Mesenchymal stem cell (in vitro differentiated cells and primary cell): ENCODE results near the gene ABCB10.

Experiments
- DNase-seq: peaks from one replicate; pipeline ENCODE4 v3.0.0-alpha.2; 2013
- H2AFZ ChIP-seq: one replicate; pipeline ENCODE4 v1.6.1; 2013; ENCODE audit warnings: low read depth, mild to moderate bottlenecking, control low read depth, inconsistent platforms, low read length, moderate library complexity
- H2AK5ac ChIP-seq: 2 replicates; pipeline ENCODE4 v1.6.1; 2013; ENCODE audit warnings: low read length, moderate library complexity, mild to moderate bottlenecking, inconsistent platforms; ENCODE audit not compliant: severe bottlenecking
- H2BK120ac ChIP-seq: one replicate; pipeline ENCODE4 v1.6.1; 2013; ENCODE audit warnings: low read depth, mild to moderate bottlenecking, inconsistent platforms, low read length, moderate library complexity
- H2BK12ac ChIP-seq, 2 experiments: one replicate each; pipeline ENCODE4 v1.6.1; 2013; ENCODE audit warnings: inconsistent platforms in 2 of 2, low read length in 2 of 2, mild to moderate bottlenecking in 2 of 2, moderate library complexity in 2 of 2, control low read depth in 1 of 2
- H2BK15ac ChIP-seq: one replicate; pipeline ENCODE4 v1.6.1; 2013; ENCODE audit warnings: mild to moderate bottlenecking, low read depth, inconsistent platforms; ENCODE audit not compliant: poor library complexity, severe bottlenecking
- H2BK5ac ChIP-seq: 2 replicates; pipeline ENCODE4 v1.6.1; 2013; ENCODE audit warnings: low read depth, mild to moderate bottlenecking, low read length, control low read depth, inconsistent platforms; ENCODE audit not compliant: poor library complexity, severe bottlenecking
- H3K14ac ChIP-seq, 2 experiments: one replicate each; pipeline ENCODE4 v1.6.1; 2013; ENCODE audit warnings: inconsistent platforms in 2 of 2, low read length in 2 of 2, control low read depth in 1 of 2, mild to moderate bottlenecking in 1 of 2, moderate library complexity in 1 of 2
- H3K18ac ChIP-seq, 2 experiments: one replicate each; pipeline ENCODE4 v1.6.1; 2013; ENCODE audit warnings: inconsistent platforms in 2 of 2, low read length in 2 of 2, control low read depth in 1 of 2, low read depth in 1 of 2, mild to moderate bottlenecking in 1 of 2
- H3K23ac ChIP-seq, 2 experiments: one replicate each; pipeline ENCODE4 v1.6.1; 2013; ENCODE audit warnings: inconsistent platforms in 2 of 2, low read length in 2 of 2, mild to moderate bottlenecking in 2 of 2, moderate library complexity in 2 of 2, control low read depth in 1 of 2
- H3K27ac ChIP-seq: 2 replicates; pipeline ENCODE4 v1.5.1; 2013; ENCODE audit warnings: mild to moderate bottlenecking, moderate library complexity, low read length, control low read depth, inconsistent platforms; ENCODE audit not compliant: poor library complexity, severe bottlenecking
- H3K27me3 ChIP-seq, 2 experiments: 2 replicates each; pipeline versions ENCODE4 v1.6.1 to v1.7.0; 2013; ENCODE audit warnings: low read length in 2 of 2, mild to moderate bottlenecking in 2 of 2, moderate library complexity in 2 of 2, control low read depth in 1 of 2, inconsistent platforms in 1 of 2; ENCODE audit not compliant: control insufficient read depth in 1 of 2, insufficient read depth in 1 of 2
- H3K36me3 ChIP-seq, 2 experiments: 2 replicates each; pipeline versions ENCODE4 v1.6.1 to v1.7.0; 2013; ENCODE audit warnings: low read length in 2 of 2, control low read depth in 1 of 2, inconsistent platforms in 1 of 2, low read depth in 1 of 2, mild to moderate bottlenecking in 1 of 2; ENCODE audit not compliant: insufficient read depth in 2 of 2, control insufficient read depth in 1 of 2
- H3K4ac ChIP-seq, 2 experiments: one replicate each; pipeline ENCODE4 v1.6.1; 2013; ENCODE audit warnings: inconsistent platforms in 2 of 2, low read length in 2 of 2, mild to moderate bottlenecking in 2 of 2, moderate library complexity in 2 of 2, control low read depth in 1 of 2, low read depth in 1 of 2
- H3K4me1 ChIP-seq: 2 replicates; pipeline ENCODE4 v1.6.1; 2013; ENCODE audit warnings: low read depth, low read length, control low read depth; ENCODE audit not compliant: control insufficient read depth, insufficient read depth
- H3K4me2 ChIP-seq: 2 replicates; pipeline ENCODE4 v1.6.1; 2013; ENCODE audit warnings: low read length, mild to moderate bottlenecking, inconsistent platforms; ENCODE audit not compliant: poor library complexity, severe bottlenecking
- H3K4me3 ChIP-seq, 2 experiments: 2 replicates each; pipeline versions ENCODE4 v1.5.1 to v1.7.0; 2013; ENCODE audit warnings: low read length in 2 of 2, mild to moderate bottlenecking in 2 of 2, control low read depth in 1 of 2, low read depth in 1 of 2; ENCODE audit not compliant: insufficient read depth in 1 of 2
- H3K79me1 ChIP-seq: replicated peaks from 2 replicates; pipeline ENCODE4 v1.6.1; 2013; ENCODE audit warnings: mild to moderate bottlenecking, control low read depth, low read length, inconsistent platforms; ENCODE audit not compliant: poor library complexity, severe bottlenecking
- H3K9ac ChIP-seq: 2 replicates; pipeline ENCODE4 v1.7.0; 2013; ENCODE audit warnings: mild to moderate bottlenecking, low read length, moderate library complexity
- H3K9me3 ChIP-seq: 2 replicates; pipeline ENCODE4 v1.7.0; 2013; ENCODE audit warnings: mild to moderate bottlenecking, low read length; ENCODE audit not compliant: control insufficient read depth
- H4K8ac ChIP-seq: one replicate; pipeline ENCODE4 v1.6.1; 2013; ENCODE audit warnings: inconsistent platforms, mild to moderate bottlenecking, low read length, moderate library complexity
- H4K91ac ChIP-seq: one replicate; pipeline ENCODE4 v1.6.1; 2013; ENCODE audit warnings: mild to moderate bottlenecking, low read length, inconsistent platforms
- WGBS: methylation state at CpG from one replicate; pipeline ENCODE4 v1.1.7; 2013; ENCODE audit warnings: mixed read lengths; 5-methylcytosine and 5-hydroxymethylcytosine counted together

The ABCB10 gene

DNA sequence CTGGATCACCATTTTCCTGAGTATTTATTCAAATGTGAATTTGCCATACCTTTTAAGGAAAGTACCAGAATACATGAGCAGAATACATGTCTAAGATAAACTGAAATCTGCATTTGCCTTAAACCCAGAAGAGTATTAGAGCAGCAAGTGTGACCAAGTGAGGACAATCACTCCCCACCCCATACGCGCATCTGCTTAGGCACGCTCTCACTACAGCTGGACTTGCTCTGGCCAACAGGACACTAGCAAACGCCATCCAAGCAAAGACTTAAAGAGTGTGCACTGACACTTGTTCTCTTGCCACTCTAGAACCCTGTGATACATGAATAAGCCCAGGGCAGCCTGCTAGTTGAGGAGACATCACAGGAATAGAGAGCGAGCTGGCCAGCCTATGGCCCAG lies 76.0 kb downstream of the ABCB10 start:
- Histone ChIP-seq H3K14ac (no peak overlapping the region), H4K8ac (no peak overlapping the region), H3K9ac (peak overlapping the region; percentile 38), H2AK5ac (no peak overlapping the region), H3K36me3 (peaks cover 29 to 83% of the 10 kb centered on the region in 2 experiments), H3K9me3 (no peaks in the 10 kb centered on the region), H2BK12ac (no peak overlapping the region), H3K4me1 (no peaks in the 10 kb centered on the region), H2BK120ac (no peak overlapping the region), H3K18ac (no peak overlapping the region), H2AFZ (no peak overlapping the region), H3K23ac (no peak overlapping the region), H3K4me2 (no peak overlapping the region), H2BK15ac (no peak overlapping the region), H3K27me3 (no peaks in the 10 kb centered on the region), H3K27ac (no peak overlapping the region), H4K91ac (no peak overlapping the region), H3K4ac (no peak overlapping the region), H3K4me3 (no peak overlapping the region), H2BK5ac (no peak overlapping the region), H3K79me1 (peaks cover 26% of the 10 kb centered on the region)
- 91% methylated on average over 5 of the region's 5 CpGs for WGBS
- DNase-seq, result no peak

DNA sequence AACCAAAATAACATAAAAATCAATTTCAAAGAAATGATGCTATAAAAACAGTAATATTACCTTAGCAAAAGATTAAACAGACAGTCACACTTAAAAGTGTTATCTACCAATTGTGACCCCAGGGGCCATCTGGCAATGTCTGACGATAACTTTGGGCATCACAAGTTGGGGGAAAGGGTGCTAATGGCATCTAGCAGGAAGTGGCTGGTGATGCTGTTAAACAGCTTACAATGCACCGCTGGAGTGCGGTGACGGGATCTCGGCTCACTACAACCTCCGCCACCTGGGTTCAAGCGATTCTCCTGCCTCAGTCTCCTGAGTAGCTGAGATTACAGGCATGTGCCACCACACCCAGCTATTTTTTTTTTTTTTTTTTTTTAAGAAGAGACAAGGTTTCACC lies 78.0 kb downstream of the ABCB10 start:
- H3K36me3 ChIP-seq, result peaks cover 21 to 74% of the 10 kb centered on the region in 2 experiments
- peaks cover 23% of the 10 kb centered on the region for H3K79me1 ChIP-seq
- no peak overlapping the region for H3K14ac ChIP-seq
- no peak overlapping the region for H3K9ac ChIP-seq
- no peaks in the 10 kb centered on the region for H3K4me1 ChIP-seq
- H2BK5ac ChIP-seq, result no peak overlapping the region
- H4K91ac ChIP-seq, result peak overlapping the region; percentile 50
- no peaks in the 10 kb centered on the region for H3K27me3 ChIP-seq
- no peak overlapping the region for H3K4me3 ChIP-seq
- H4K8ac ChIP-seq, result no peak overlapping the region
- no peak overlapping the region for H3K4ac ChIP-seq
- no peak overlapping the region for H3K27ac ChIP-seq
- no peak overlapping the region for H3K4me2 ChIP-seq
- no peak overlapping the region for H2BK15ac ChIP-seq
- no peak overlapping the region for H2AFZ ChIP-seq
- H2BK120ac ChIP-seq, result no peak overlapping the region
- DNase-seq, result no peak
- 97% methylated on average over 7 of the region's 7 CpGs for WGBS
- no peaks in the 10 kb centered on the region for H3K9me3 ChIP-seq
- H3K23ac ChIP-seq, result no peak overlapping the region
- H3K18ac ChIP-seq, result no peak overlapping the region
- no peak overlapping the region for H2BK12ac ChIP-seq
- no peak overlapping the region for H2AK5ac ChIP-seq

DNA sequence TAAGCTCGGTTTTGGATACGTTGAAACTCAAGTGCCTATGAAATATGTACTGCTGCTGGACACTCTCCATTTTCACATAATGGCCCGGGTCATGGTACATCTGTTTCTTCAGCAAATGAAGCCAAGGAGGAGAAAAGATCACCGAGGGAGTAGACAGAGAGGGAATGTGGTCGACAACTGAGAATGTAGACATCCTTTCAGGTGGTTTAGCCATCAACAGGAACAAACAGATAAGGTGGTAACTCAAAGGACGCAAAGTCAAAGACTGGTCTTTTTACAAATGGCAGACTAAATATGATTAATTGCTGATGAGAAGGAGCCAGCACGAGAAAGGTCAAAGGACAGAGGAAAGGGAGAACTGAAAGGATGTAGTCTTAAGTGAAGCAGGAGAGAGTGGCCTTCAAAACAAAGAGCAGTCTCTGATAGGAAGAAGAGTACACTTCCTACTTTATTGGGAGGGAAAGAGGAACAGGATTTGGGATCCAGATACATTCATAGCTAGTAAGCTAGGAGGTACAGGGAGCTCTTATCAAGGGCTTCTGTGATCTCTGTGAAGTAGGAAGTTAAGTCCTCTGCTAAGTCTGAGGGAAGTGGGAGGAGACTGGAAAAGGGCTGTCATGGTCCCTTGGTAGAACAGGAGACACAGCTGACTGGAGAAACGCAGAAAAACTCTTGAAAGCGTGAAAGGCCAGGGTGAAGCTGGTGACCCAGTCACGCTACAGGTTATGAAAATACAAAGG lies 78.7 kb downstream of the ABCB10 start:
- no peak overlapping the region for H3K4me2 ChIP-seq
- no peak overlapping the region for H2BK15ac ChIP-seq
- H2AK5ac ChIP-seq, result no peak overlapping the region
- peaks cover 22 to 74% of the 10 kb centered on the region in 2 experiments for H3K36me3 ChIP-seq
- no peak overlapping the region for H2AFZ ChIP-seq
- no peak overlapping the region for H3K14ac ChIP-seq
- H3K4me1 ChIP-seq, result no peaks in the 10 kb centered on the region
- 85% methylated on average over 8 of the region's 10 CpGs for WGBS
- H4K91ac ChIP-seq, result no peak overlapping the region
- H2BK120ac ChIP-seq, result no peak overlapping the region
- H3K27ac ChIP-seq, result no peak overlapping the region
- H3K4me3 ChIP-seq, result no peak overlapping the region
- no peak overlapping the region for H2BK12ac ChIP-seq
- H2BK5ac ChIP-seq, result no peak overlapping the region
- no peak overlapping the region for H3K23ac ChIP-seq
- no peaks in the 10 kb centered on the region for H3K27me3 ChIP-seq
- H3K79me1 ChIP-seq, result peaks cover 23% of the 10 kb centered on the region
- DNase-seq, result no peak
- H3K9me3 ChIP-seq, result no peaks in the 10 kb centered on the region
- H4K8ac ChIP-seq, result no peak overlapping the region
- no peak overlapping the region for H3K4ac ChIP-seq
- H3K9ac ChIP-seq, result no peak overlapping the region
- H3K18ac ChIP-seq, result no peak overlapping the region

DNA sequence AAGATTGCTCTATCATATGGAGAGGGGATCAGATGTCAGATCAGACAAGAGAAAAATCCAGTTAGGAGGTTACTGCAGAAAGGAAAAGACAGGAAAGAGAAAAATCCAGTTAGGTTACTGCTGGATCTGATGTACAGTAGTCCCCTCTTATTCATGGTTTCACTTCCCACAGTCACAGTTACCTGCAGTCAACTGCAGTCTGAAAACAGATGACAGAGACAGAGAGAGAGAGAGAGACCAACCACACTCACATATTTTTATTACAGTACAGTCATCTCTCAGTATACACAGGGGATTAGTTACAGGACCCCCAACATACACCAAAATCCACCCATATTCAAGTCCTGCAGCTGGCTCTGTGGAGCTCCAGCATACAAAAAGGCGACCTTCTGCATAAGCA lies 79.7 kb downstream of the ABCB10 start:
- WGBS, result 97% methylated on average over 1 of the region's 1 CpG
- Histone ChIP-seq H3K79me1 (peaks cover 28% of the 10 kb centered on the region), H3K27me3 (no peaks in the 10 kb centered on the region)

More for the DNA sequence above, 79.7 kb downstream of the ABCB10 start:
- no peak for DNase-seq
- Histone ChIP-seq H4K8ac (no peak overlapping the region), H3K9ac (no peak overlapping the region), H3K27ac (no peak overlapping the region), H4K91ac (no peak overlapping the region), H3K23ac (no peak overlapping the region), H2BK12ac (no peak overlapping the region), H3K4me1 (no peaks in the 10 kb centered on the region), H2BK15ac (no peak overlapping the region), H3K4me3 (no peak overlapping the region), H3K4me2 (no peak overlapping the region), H2BK120ac (no peak overlapping the region), H3K9me3 (no peaks in the 10 kb centered on the region), H3K36me3 (peaks cover 29 to 75% of the 10 kb centered on the region in 2 experiments), H2AFZ (no peak overlapping the region), H2AK5ac (no peak overlapping the region), H2BK5ac (no peak overlapping the region), H3K4ac (no peak overlapping the region), H3K18ac (no peak overlapping the region), H3K14ac (no peak overlapping the region)
